Subcutaneous adipose tissue (tissue), 4 donors: ENCODE results near the gene PCYT2. TPM values are rescaled to one million over a fixed set of nuclear protein-coding genes. Genes with fewer than 3 reads are reported as not detected.

ENCODE experiments used
- total RNA-seq, 4 donors: library from RNA; depleted of rRNA; stranded (reverse); fragments of >200 nt; gene quantifications; one replicate each; pipeline ENCODE4 v1.1.0, GENCODE V29; 2016
- TF ChIP-seq, protein P1 (sequence below): fragments of 450-650 bp; IDR thresholded peaks from one replicate; pipeline ENCODE4 v1.5.1; 2016; ENCODE audit warnings: low read depth, mild to moderate bottlenecking, control low read depth, antibody characterized with exemption, moderate library complexity

Gene PCYT2
- total RNA-seq, 4 donors from 2014 or later: 23.8 to 130 (median 39.7) TPM

DNA sequence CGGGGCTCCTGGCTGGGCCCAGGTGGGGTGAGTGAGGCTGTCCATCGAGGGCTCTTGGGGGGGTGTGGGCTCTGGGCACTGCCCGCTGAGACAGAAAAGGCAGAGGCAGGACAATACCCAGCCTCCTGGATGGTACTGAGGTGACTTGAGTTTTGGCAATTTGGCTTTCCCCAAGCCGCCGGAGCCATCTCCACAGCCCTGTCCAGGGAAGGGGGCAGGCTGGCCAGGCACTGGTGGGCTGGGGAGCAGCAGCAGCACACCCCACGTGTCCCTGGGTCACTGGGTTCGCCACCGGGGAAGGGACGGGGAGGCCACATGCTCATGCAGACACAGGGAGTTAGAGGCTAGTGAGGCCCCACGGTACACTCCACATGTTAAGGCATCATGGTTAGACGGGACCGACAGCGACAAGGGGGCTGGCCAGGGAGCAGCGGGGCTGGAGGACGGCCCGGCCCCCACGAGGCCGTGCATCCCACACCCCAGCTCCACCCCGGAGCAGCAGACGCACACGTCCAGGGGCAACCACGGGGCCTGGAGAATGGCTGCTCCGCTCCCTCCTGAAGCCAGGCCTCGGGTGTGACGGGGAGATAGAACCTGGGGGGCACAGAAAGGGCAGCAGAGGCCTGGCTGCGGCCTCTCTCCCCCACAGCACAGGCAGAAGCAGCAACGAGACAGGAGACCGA, 43.1 kb downstream of the PCYT2 start:
- TF ChIP-seq, protein P1, sequence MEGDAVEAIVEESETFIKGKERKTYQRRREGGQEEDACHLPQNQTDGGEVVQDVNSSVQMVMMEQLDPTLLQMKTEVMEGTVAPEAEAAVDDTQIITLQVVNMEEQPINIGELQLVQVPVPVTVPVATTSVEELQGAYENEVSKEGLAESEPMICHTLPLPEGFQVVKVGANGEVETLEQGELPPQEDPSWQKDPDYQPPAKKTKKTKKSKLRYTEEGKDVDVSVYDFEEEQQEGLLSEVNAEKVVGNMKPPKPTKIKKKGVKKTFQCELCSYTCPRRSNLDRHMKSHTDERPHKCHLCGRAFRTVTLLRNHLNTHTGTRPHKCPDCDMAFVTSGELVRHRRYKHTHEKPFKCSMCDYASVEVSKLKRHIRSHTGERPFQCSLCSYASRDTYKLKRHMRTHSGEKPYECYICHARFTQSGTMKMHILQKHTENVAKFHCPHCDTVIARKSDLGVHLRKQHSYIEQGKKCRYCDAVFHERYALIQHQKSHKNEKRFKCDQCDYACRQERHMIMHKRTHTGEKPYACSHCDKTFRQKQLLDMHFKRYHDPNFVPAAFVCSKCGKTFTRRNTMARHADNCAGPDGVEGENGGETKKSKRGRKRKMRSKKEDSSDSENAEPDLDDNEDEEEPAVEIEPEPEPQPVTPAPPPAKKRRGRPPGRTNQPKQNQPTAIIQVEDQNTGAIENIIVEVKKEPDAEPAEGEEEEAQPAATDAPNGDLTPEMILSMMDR: no peak

GRCh38 chr17:81867170-81867990, 43.8 kb downstream of the PCYT2 start:
- TF ChIP-seq, protein P1: no peak

- TF ChIP-seq, protein P1: no peak
These were observed 44.6 kb downstream of the PCYT2 start for GRCh38 chr17:81866440-81867169.

DNA sequence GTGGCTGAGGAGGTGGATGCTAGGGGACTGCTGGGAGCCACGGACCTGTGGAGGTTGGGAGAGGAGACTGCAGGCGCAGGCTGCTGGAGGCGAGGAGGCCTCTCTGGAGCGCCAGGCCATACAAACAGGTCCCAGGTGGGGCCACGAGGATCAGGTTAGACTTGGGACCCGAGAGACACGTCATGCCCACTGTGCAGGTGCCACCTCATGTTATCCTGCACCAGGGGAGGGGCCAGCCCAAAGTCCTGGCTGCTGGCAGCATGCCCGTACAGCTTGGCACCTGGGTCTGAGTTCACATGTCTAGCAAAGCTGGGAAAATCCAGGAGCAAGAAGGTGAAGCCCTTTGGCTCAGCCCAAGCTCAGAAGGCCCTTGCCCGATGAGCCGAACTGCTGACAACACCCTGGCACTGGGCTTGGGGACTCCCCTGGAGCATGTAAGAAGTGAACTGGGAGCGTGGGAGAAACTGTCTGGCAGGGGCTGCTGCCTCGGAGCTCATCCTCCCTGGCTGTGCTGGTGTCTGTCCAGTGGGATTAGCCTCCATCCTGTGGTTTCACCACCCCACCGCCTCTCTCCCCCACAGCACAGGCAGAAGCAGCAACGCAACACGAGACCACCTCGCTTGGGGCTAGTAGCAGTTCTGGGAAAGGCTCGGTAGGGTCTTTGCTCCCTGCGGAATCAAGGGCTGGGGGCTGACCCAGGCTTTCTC, 45.3 kb downstream of the PCYT2 start:
- TF ChIP-seq, protein P1: no peak

DNA sequence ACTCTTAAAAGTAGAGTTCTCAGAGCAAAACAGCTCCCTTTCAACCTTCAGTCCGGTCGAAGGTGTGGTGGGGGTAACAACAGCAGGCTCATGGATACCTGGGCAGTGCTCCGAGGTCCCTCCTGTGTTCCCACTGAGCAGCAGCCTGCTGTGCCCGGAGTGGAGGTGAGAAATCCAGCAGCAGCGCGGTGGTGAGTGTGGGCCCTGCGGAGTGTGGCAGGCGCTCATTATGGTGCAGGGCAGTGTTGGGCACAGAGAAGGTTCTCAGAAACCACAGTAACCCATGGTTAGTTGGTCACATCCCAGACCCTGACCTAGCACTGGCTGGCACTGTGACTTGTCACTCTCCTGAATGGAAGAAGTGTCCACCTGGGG, 45.9 kb downstream of the PCYT2 start:
- TF ChIP-seq, protein P1: no peak

DNA sequence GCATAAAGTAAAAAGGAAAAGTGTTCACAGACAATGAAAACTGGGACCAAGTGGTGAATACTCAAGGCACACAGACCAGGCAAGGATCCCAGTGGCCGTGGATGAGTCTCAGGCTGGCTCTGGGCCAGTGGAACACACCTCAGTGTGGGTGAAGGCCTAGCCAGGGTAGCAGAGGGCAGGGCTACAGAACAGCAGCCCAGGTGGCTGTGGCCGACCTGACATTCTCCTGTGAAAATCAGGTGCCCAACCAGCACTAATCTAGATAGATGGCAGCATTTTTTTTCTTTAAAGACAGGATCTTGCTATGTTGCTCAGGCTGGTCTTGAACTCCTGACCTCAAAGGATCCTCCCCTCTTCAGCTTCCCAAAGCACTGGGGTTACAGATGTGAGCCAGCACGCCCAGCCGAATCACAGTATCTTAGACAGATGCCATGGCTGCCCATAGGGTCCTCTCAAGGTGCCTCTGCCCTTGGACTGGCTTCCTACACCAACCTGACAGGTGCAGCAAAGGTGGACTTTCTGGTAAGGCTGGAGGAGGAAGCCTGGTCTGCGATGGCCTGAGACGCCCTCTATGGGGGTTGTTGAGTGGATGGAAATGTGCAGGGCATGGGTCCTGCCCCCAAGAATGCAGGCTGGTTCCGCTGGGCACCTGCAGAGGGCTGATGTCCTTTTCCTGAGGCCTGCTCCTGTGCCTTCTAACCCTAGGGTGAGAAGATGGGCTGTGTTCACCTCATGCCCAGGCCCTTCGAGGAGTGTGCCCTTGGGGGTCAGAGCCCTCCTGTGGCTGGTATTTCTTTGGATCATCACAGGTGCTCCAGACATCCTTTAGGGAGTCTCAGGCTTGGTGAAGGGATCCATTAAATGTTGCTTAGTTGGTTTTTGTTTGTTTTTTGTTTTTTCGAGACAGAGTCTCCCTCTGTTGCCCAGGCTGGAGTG, 47.1 kb downstream of the PCYT2 start:
- TF ChIP-seq, protein P1: no peak
